Measurements from ENCODE around the gene PTK7. TPM values are rescaled to one million over a fixed set of nuclear protein-coding genes. Genes with fewer than 3 reads are reported as not detected.
"Not testable (repeated sequence)": the region's sequence is repeated elsewhere in the genome, so short reads cannot be mapped to it uniquely, and the experiment has no call there.

Gene PTK7
- total and polyA plus RNA-seq, 9 donors: 44.4 to 167 (median 84.8) TPM

- TF ChIP-seq POLR2A (IDR thresholded peaks at IDR 0.05): no peak
- no peaks in the 10 kb centered on the region for H3K27me3 ChIP-seq
- WGBS, 3 donors: 89 to 92% (median 90%) methylated on average over 7 of the region's 7 CpGs
- H3K9me3 ChIP-seq: no peaks in the 10 kb centered on the region
- H3K4me3 ChIP-seq: no peak overlapping the region
- no peak for DNase-seq
- no peaks in the 10 kb centered on the region for H3K36me3 ChIP-seq
- intact Hi-C loops (cut with DNase I): loop anchor here in 1 of 4 donors (5.0 kb wide), 1 partner anchor 58 kb away; no protein-coding TSS in a partner anchor
- no peak overlapping the region for H3K27ac ChIP-seq
- H3K4me1 ChIP-seq (ENCODE audit: insufficient read depth): peaks cover 14% of the 10 kb centered on the region
Observed at GRCh38 chr6:43130429-43130828, 54.3 kb downstream of the PTK7 start.

DNA sequence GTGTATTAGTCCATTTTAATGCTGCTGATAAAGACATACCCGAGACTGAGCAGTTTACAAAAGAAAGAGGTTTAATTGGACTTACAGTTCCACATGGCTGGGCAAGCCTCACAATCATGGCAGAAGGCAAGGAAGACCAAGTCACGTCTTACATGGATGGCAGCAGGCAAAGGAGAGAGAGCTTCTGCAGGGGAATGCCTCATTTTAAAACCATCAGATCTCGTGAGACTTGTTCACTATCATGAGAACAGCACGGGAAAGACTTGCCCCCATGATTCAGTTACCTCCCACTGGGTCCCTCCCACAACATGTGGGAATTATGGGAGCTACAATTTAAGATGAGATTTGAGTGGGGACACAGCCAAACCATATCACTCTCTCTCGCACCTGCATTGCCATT, 55.3 kb downstream of the PTK7 start:
- DNase-seq, H3K9me3 ChIP-seq, H3K4me3 ChIP-seq, H3K36me3 ChIP-seq, H3K27me3 ChIP-seq, H3K27ac ChIP-seq: not testable (repeated sequence)
- H3K4me1 ChIP-seq (ENCODE audit: insufficient read depth): peaks cover 11% of the 10 kb centered on the region
- WGBS, 3 donors: 55 to 62% (median 56%) methylated on average over 5 of the region's 5 CpGs
- intact Hi-C loops (cut with DNase I): loop anchor here in 1 of 4 donors (5.0 kb wide), 1 partner anchor 59 kb away; no protein-coding TSS in a partner anchor

DNA sequence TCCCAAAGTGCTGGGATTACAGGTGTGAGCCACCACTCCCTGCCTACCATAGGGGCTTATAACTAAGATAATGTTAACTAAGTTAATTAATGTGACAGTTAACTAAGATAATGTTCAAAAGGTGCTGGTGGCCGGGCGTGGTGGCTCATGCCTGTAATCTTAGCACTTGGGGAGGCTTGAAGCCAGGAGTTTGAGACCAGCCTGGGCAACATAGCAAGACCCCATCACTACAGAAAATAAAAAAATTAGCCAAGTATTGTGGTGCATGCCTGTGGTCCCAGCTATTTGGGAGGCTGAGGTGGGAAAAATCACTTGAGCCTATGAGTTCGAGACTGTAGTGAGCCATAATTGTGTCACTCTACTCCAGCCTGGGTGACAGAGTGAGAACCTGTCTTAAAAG, 62.2 kb downstream of the PTK7 start:
- H3K9me3 ChIP-seq: no peaks in the 10 kb centered on the region
- intact Hi-C loops (cut with DNase I): no loop called here
- no peaks in the 10 kb centered on the region for H3K36me3 ChIP-seq
- H3K4me3 ChIP-seq: no peak overlapping the region
- 92 to 96% (median 93%) methylated on average over 3 of the region's 3 CpGs for WGBS, 3 donors
- H3K4me1 ChIP-seq (ENCODE audit: insufficient read depth): peaks cover 3% of the 10 kb centered on the region
- no peaks in the 10 kb centered on the region for H3K27me3 ChIP-seq
- DNase-seq: no peak
- no peak overlapping the region for H3K27ac ChIP-seq
- TF ChIP-seq POLR2A (IDR thresholded peaks at IDR 0.05) (no peak), EP300 (IDR thresholded peaks at IDR 0.05) (no peak)
- TF ChIP-seq, protein P1, sequence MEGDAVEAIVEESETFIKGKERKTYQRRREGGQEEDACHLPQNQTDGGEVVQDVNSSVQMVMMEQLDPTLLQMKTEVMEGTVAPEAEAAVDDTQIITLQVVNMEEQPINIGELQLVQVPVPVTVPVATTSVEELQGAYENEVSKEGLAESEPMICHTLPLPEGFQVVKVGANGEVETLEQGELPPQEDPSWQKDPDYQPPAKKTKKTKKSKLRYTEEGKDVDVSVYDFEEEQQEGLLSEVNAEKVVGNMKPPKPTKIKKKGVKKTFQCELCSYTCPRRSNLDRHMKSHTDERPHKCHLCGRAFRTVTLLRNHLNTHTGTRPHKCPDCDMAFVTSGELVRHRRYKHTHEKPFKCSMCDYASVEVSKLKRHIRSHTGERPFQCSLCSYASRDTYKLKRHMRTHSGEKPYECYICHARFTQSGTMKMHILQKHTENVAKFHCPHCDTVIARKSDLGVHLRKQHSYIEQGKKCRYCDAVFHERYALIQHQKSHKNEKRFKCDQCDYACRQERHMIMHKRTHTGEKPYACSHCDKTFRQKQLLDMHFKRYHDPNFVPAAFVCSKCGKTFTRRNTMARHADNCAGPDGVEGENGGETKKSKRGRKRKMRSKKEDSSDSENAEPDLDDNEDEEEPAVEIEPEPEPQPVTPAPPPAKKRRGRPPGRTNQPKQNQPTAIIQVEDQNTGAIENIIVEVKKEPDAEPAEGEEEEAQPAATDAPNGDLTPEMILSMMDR (IDR thresholded peaks at IDR 0.05): no peak

- H3K36me3 ChIP-seq; H3K27ac ChIP-seq; DNase-seq; H3K9me3 ChIP-seq; H3K27me3 ChIP-seq; H3K4me3 ChIP-seq; H3K4me1 ChIP-seq (ENCODE audit: insufficient read depth): not testable (repeated sequence)
- WGBS, 3 donors: 89 to 92% (median 92%) methylated on average over 11 of the region's 11 CpGs
- intact Hi-C loops (cut with DNase I): loop anchor here (5.0 to 10.0 kb wide), 4 partner anchors 68 to 1225 kb away; no protein-coding TSS in a partner anchor
Observed at GRCh38 chr6:43139973-43140372, 63.9 kb downstream of the PTK7 start.

DNA sequence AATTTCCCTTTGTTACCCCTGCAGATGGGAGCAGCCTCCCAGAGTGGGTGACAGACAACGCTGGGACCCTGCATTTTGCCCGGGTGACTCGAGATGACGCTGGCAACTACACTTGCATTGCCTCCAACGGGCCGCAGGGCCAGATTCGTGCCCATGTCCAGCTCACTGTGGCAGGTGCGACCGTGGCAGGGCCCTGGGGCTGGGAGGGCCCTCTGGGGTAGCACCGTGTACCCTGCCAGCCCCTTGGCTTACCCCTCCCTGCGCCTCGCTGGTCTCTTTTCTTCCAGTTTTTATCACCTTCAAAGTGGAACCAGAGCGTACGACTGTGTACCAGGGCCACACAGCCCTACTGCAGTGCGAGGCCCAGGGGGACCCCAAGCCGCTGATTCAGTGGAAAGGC, 65.5 kb downstream of the PTK7 start:
- WGBS, 3 donors: 79 to 83% (median 82%) methylated on average over 16 of the region's 16 CpGs
- no peak for DNase-seq

GRCh38 chr6:43142101-43142500, 66.0 kb downstream of the PTK7 start:
- no peak for DNase-seq
- peaks cover 4% of the 10 kb centered on the region for H3K4me1 ChIP-seq (ENCODE audit: insufficient read depth)
- no peaks in the 10 kb centered on the region for H3K36me3 ChIP-seq
- WGBS, 3 donors: 65 to 74% (median 66%) methylated on average over 14 of the region's 14 CpGs
- no peak overlapping the region for H3K27ac ChIP-seq
- intact Hi-C loops (cut with DNase I): loop anchor here (2.0 to 10.0 kb wide), 5 partner anchors 70 to 1227 kb away; no protein-coding TSS in a partner anchor
- TF ChIP-seq, protein P1 (IDR thresholded peaks at IDR 0.05): no peak
- TF ChIP-seq POLR2A (IDR thresholded peaks at IDR 0.05) (no peak), EP300 (IDR thresholded peaks at IDR 0.05) (no peak)
- H3K4me3 ChIP-seq: no peak overlapping the region
- H3K27me3 ChIP-seq: no peaks in the 10 kb centered on the region
- no peaks in the 10 kb centered on the region for H3K9me3 ChIP-seq

More for the DNA sequence above, 65.5 kb downstream of the PTK7 start:
- H3K9me3 ChIP-seq: no peaks in the 10 kb centered on the region
- intact Hi-C loops (cut with DNase I): loop anchor here (2.0 to 10.0 kb wide), 5 partner anchors 69 to 1227 kb away; no protein-coding TSS in a partner anchor
- H3K4me3 ChIP-seq: no peak overlapping the region
- H3K27ac ChIP-seq: no peak overlapping the region
- H3K4me1 ChIP-seq (ENCODE audit: insufficient read depth): peaks cover 4% of the 10 kb centered on the region
- no peaks in the 10 kb centered on the region for H3K27me3 ChIP-seq
- no peak for TF ChIP-seq EP300 (IDR thresholded peaks at IDR 0.05)
- no peak for TF ChIP-seq POLR2A (IDR thresholded peaks at IDR 0.05)
- TF ChIP-seq, protein P1 (IDR thresholded peaks at IDR 0.05): no peak
- no peaks in the 10 kb centered on the region for H3K36me3 ChIP-seq
